GM18498 (cell line): ENCODE measurements around the gene MTM1.

Experiments used
- ATAC-seq: cut with Tn5 transposase; IDR thresholded peaks from one replicate; pipeline ENCODE4 v1.9.1; 2021; ENCODE audit warnings: mild to moderate bottlenecking, moderate library complexity; ENCODE audit not compliant: unreplicated experiment

Gene MTM1

DNA sequence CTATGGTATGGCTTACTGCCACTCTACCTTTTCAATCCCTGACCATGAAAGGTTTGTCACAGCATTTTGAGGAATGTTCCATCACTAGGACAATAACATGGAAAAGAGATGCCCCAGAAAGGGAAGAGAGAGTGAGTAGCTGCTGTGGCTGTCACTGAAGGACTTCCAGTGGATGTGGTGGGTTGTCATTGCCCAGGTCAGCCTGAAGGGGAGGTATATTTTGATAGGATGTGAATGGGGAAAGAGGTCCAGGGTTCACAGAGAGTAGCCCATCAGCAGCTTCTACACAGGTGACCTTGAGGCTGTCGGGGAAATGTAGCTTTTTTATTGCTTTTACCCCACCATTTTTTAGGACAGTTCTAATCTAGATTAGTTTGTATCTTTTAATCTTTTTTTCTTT is 30.8 kb downstream of the MTM1 start:
- ATAC-seq, result no peak

DNA sequence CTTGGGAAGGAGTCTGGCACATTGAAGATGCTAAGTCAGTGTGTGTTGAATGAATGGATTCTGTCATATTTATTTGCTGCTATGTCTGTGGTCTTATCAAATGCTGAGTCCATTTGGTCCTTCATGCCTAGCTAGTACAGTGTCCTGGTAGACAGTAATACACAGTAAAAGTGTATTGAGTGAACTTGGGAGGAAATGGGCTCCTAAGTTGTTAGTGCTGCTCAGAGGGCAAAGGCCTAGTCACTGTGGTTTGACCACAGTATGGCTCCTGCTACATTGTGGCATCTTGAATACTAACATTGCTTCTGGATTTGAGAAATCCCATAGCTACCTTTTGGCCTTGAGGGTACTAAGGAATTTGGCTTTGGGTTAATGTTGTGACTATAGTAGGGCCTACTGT is 33.9 kb downstream of the MTM1 start:
- ATAC-seq, result no peak

DNA sequence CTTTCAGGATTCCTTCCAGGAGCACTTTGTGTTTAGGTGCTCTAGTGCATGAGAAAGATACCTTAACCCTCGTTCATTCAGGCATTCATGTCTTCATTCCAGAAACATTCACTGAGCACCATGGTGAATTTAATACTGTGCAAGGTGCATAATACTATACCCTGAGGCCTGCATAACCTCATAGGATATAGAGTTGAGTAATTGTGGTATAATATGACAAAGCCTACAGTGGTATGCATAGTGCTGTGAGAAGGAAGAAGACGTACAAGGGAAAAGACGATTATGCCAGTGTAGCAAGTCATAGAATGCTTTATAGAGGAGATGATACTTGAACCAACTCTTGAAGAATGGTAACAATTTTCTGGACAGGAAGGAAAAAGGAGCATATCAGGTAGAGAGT is 34.3 kb downstream of the MTM1 start:
- ATAC-seq, result no peak

DNA sequence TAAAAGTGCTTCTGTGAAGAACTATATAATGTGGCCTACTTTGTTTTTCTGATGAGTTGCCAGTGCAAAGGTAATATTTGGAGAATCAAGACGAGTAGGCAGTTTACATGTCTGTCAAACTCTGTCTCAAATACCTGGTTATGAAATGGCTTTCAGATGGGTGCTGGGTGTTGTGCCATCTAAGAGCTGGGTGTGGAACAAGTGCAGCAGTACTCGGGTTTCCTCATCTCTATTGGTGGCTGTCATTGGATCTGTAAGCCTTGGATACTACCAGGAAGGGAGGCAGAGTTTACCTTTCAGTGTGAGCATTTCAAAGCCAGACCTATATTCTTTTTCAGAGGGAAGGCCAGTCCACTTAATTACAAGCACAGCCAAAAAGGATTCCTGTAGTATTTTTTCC is 37.2 kb downstream of the MTM1 start:
- ATAC-seq, result no peak

DNA sequence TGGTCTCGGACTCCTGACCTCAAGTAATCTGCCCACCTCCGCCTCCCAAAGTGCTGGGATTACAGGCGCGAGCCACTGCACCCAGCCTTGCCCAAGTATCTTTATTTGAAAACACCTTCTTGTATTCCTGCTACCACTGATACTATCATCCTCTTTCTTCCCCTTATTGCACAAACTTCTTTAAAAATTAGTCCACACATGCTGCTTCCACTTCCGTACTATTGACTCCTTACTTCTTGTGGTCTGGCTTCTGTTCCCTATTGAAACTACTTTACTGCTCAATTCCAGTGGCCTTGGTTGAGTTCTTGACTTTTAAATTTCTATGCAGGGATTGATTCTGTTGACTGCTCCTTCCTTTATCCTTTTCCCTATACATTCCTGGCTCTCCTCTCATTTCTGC is 38.8 kb downstream of the MTM1 start:
- ATAC-seq, result no peak

DNA sequence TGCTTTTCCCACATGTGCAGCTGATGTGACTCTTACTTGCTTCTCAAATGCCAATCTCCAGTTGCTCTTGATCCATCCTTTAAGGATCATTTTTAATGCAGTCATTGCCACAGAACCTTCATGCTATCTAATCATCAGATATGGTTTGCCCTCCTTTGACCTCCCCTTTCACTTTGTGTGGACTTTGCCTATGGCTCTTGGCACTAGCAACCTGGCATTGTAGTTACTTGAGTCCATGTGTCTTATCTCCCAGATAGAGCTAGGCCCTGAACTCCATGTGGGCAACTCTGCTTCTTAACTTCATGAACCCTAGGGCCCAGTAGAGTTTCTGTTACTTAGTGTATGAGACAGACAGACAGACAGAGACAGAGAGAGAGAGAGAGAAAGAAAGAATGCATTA is 41.6 kb downstream of the MTM1 start:
- ATAC-seq, result no peak

DNA sequence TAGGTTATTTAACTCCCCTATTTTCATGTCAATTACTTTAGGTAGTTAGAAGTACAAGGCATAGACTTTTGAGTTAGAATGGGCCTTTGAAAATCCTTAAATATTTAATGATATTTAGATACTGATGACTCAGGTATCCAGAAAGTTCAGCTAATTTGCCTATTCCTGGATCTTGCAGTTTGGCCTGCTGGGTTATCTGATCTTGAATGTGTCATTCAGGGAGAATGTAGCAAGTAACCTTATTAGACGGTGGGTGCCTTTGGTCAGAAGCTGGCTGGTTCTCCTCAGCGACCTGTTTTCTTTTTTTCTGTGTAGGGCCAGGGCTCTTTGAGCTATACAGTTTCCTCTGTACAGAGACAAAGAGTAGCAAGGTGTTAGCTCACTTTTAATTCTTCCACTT is 42.0 kb downstream of the MTM1 start:
- no peak for ATAC-seq

DNA sequence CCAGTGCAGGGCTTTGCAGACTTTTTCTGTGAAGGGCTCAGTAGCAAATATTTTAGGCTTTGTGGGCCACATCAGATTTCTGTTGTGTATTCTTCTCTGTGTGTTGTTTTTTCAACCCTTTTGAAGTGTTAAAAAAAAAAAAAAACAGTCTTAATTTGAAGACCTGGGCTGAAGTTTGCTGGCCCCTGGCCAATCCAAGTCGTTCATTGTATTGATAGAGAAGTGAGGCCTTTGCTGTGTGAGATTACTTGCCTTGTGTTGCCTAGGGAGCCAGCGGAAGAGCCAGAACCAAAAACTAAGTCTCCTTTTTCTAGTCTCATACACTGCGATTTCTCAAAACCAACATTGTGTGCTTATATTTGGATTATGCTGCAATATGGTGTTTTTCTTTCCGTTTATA is 46.9 kb downstream of the MTM1 start:
- ATAC-seq, result no peak

DNA sequence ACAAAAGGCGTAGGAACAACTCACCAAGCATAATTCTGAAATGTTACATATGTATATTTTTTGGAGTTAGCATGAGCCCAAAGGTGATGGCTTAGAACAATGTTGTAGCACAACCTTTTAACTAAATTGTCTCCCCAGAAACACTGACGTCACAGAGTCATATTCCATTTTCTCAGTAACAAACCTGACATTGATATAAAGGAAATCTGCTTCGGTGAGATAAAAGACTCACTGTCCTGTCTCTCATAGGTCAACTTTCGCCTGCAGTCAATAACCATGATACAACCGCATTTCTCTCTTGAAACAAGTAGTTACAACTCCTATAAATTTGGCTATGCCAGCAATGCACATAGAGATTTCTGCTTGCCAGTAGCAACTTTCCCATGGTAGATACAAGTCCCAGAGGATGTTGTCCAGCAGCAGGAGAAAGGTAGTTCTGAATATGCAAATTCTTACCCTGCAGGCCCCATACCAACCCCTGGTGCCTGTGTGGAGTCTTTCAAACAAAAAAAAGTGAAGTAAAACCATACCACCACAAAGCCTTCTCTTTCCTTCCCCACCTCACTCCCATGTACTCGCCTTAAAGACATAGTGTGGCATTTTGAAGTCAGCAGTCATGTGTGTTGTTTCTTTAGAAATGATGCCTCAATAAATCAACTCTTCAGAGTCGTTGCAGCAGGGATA is 47.9 kb downstream of the MTM1 start:
- no peak for ATAC-seq

DNA sequence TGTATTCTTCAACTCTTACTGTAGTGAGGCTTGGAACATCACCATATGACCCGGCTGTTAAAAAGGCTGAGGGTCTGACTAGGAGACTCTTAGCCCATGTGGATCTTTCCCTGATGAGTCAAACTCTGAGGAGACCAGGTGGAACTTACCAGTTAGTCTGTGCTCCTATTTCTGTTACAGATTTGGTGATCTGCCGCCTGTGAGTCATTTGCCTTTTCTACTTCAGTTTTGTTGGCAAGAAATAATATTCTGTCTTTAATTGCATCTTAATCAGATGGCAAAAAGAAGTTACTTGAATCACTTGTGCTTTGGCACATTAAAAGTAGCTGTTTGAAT is 48.4 kb downstream of the MTM1 start:
- no peak for ATAC-seq

DNA sequence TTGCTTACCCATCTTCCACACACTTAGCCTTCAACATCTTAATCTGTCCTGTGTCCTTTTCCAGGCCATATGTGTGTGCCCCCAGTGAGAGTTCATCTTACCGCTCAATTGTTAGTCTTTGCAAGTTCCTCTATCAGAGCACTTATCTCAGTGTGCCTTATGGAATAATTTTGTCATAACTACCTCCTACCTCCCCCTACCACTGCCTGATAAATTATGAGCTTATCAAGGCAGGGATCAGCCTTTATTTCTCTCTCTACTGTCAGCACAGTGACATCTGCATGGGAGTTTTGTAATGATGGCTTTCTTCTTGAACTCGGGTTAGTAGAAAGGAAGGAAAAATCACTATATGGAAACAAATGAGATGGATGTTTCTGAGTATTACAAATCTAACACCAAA is 53.2 kb downstream of the MTM1 start:
- no peak for ATAC-seq

DNA sequence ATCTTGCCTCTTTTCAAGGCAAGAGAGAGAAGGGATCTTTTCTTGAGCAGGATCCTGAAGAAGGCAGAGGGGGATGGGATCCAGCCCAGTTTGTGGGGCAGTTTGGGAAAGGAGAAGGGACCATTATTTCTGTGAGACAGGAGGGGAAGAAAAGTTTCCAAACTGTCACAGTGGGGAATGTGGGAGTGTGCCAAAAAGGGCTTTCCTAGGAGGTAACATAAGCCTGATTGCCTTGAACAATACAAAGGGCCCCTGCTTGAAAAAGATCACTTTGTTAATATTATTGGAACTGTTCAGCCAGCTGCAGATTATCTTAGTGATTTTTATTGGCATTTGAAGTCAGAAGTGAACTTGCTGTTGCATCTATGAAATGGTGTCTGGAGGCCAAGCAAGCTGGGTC is 55.2 kb downstream of the MTM1 start:
- ATAC-seq, result no peak

DNA sequence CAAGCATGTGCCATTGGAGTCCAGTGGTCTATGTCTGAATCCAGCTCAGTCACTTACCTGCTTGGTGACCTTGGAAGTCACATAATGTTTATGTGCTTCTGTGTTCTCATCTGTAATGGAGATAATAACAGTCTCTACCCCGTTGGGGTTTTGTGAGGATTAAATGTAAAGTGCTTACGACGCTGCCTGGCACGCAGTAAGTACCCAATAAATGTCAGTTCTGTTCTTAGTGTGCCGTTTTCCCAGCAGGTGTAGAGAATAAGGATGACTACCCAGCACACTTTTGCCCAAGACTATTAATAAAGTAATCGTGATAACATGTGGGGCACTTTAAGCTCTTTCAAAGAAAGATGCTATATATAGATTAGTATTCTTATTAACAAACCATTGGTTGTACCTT is 56.7 kb downstream of the MTM1 start:
- no peak for ATAC-seq

DNA sequence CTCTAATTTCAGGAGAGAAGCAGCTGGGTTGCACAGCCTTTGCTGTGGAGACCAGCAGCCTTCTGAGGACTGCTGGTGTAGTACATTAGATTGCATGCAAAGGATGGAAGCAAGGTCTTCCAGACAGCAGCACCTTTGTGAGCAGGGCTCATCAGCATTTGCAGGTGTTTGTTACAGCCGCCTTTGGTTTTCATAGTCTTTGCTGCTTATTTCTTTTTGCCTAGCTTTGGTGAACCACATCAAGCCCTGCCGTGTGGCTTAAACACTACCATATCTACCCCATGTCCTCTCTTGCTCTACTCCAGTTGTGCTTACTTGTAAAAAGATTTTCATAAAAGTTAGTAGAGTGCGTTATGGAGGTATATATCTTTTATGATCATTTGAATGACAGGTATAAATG is 57.5 kb downstream of the MTM1 start:
- ATAC-seq, result no peak

DNA sequence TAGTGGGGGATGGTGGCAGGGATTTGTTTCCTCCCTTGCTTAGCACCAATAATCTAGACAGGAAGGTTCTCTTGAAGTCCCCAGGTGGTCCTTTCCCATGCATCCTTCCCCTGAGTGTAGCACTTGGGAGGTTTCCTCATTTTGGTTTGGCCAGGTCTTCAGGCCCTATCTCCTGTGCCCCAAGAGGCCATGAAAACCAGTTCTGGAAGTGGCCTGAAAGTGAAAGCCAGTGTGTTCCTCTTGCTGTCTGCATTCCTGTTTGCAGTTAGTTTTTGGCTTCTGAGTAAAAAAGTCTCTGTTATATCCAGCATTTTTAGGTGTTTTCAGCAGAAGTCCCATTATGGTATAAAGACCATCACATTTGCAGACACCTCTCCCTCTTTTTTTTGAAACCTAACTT is 59.5 kb downstream of the MTM1 start:
- ATAC-seq, result peak; percentile 59

DNA sequence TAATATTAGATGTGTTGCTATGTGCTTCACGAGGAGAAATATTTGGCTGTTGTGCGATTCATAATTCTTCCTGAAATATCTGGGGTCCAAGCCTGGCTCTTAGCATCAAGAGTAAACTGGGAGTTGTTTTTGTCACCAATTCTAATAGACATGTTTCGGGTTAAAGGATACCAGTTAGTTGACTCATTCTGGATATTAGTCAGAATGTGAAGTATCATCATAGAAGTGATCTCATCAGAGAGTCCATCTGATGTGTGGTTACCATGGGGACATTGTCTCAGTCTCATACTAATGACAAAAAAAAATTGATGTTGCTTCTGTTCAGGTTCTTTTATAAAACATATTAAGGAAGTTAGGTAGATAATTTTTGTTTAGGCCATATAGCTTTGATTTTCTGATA is 67.5 kb downstream of the MTM1 start:
- ATAC-seq, result peak; percentile 79

DNA sequence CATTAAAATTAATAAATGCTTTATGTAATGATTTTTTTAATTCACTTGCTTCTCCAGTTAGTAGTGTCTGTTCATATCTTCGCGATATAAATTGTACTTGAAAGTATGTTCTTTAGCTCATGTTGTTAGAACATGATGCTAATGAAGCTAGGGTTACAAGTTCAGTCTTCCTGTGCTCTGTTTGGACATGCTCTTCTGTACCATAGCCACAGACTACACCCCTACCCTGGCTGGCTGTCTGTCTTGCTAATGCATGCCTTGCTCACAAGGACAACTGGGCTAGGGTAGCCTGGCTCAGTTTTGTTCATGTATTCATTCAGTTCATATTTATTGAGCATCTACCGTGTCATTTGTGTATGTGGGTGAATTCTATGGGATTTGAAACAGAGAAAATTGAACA is 74.0 kb downstream of the MTM1 start:
- no peak for ATAC-seq

DNA sequence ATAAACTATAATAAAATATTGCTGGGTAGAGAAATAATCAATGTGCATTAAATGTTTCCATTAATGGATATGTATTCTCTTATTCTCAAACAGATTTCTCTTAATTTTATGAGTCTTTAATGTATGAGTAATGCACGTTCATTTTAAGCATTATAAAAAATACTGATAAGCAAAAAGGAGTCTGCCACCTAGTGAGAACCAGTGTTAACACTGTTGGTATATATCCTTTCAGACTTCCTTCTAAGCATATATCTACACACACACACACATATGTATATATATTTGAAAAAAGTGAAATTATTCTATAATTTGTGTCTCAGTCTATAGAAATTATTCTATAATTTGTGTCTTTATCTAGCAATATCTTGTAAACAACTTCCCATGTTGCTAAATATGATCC is 74.8 kb downstream of the MTM1 start:
- no peak for ATAC-seq

DNA sequence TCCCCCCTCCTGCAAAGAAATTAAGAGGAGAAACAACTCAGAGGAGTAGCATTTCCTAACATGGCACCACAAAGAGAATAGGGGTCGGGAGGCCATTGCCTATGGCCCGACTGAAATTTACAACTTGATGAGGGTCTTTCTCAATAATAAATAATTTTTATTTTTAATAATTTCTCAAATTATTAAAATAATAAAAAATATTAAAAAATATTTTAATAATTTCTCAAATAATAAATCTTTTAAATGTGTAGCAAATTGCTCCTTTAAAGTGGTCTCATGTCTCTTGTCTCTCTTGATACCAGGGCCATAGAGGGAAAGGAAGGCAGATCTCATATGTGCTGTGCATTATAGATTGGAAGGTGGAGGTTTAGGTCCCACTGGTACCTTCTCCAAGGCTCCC is 75.5 kb downstream of the MTM1 start:
- no peak for ATAC-seq

DNA sequence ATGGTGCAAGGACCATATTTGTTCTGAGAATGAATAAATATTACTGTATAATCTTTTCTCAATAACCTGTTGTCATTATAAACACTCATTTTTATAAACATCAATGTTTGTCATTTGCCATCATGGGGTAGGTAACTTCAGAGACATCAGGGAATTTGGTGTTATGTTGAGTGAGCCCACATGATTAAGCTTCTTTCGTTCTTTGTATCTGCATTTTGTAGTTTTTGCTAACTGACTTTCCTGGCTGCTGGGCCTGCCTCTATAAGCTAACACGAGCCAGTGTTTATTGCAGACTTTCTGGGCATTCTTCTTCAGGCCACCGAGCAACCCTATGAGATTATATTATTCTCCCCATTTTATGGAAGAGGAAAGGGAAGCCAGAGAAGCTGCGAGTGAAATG is 76.0 kb downstream of the MTM1 start:
- ATAC-seq, result no peak

DNA sequence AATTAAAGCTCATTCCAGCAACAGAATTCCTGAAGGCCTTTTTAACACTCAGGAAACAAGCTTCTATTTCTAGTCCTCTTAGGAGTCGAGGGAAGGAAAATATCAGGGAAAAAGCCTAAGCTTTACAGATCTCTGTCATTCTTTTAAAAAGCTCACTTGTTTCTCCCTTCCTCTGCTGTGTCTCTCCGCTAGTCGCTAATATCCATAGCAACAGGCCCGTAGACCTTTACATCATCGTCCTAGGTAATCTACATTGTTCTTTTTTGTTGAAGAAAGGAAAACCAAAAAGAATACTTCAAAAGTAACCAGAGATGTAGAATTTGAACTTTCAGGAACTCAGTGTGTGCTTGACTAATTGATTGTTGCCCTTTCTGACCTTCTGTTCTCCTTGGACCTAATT is 78.9 kb downstream of the MTM1 start:
- no peak for ATAC-seq

DNA sequence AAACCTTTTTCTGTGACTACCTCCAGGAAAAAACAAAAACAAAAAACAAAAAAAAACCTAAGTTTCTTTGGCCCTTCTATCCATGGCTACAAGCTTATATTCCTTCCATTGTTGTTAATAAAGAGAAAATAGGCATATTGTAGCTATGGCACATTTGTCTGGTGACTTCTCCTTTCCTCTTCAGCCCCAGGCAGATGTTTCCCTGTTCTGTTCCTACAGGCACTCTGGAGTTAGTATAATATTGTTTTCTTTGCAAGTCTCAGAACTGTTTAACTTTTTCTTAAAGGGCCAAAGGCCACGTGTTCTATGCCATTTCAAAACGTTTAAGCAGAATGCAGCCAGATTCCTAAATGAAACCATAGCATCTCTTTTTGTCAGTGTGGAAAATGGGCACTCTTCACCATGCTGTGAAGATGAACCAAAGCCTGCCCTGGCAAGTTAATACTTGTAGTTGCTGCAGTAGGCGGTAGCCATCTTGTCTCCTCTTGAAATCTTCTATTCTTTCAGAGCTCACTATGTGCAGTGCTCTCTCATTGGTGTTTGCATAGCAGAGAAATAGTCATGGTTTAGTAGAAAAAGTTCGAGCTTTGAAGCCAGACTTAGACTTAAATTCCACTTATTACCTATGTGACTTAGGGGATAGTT is 80.0 kb downstream of the MTM1 start:
- ATAC-seq, result no peak
